ENCODE data around the gene RGS19.
A peak's percentile ranks its signal among the peaks of the same experiment; 100 is the strongest.

RGS19 gene

GRCh38 chr20:64064145-64064698 is 15.1 kb downstream of the RGS19 start:
- DNase-seq (ENCODE audit: low read depth in 2 of 2), result no peak

GRCh38 chr20:64063389-64064144 is 15.8 kb downstream of the RGS19 start:
- DNase-seq (ENCODE audit: low read depth in 2 of 2), result no peak

GRCh38 chr20:64062596-64063388 is 16.5 kb downstream of the RGS19 start, which contains the start of gene TCEA2:
TSS of gene TCEA2 (plus strand) at chr20:64063198. CDS start at chr20:64063313, 115 bp downstream.
- DNase-seq (ENCODE audit: low read depth in 2 of 2), result peak; percentile 93 to 94

GRCh38 chr20:64062276-64062595 is 17.1 kb downstream of the RGS19 start:
- DNase-seq (ENCODE audit: low read depth in 2 of 2), result no peak

- DNase-seq (ENCODE audit: low read depth in 2 of 2), result no peak
Observed at GRCh38 chr20:64058536-64058935, 20.8 kb downstream of the RGS19 start.

GRCh38 chr20:64057628-64058498 is 21.5 kb downstream of the RGS19 start:
- peak; percentile 67 to 69 for DNase-seq (ENCODE audit: low read depth in 2 of 2)

- no peak for DNase-seq (ENCODE audit: low read depth in 2 of 2)
Observed at GRCh38 chr20:64056889-64057627, 22.3 kb downstream of the RGS19 start.

- DNase-seq (ENCODE audit: low read depth in 2 of 2), result no peak
Observed at GRCh38 chr20:64056639-64056888, 22.8 kb downstream of the RGS19 start.

- DNase-seq (ENCODE audit: low read depth in 2 of 2), result no peak
Observed at GRCh38 chr20:64055893-64056638, 23.3 kb downstream of the RGS19 start.

GRCh38 chr20:64055396-64055892 is 23.9 kb downstream of the RGS19 start:
- no peak for DNase-seq (ENCODE audit: low read depth in 2 of 2)

GRCh38 chr20:64053841-64054661 is 25.3 kb downstream of the RGS19 start:
- no peak for DNase-seq (ENCODE audit: low read depth in 2 of 2)

GRCh38 chr20:64052987-64053840 is 26.1 kb downstream of the RGS19 start:
- no peak for DNase-seq (ENCODE audit: low read depth in 2 of 2)

- DNase-seq (ENCODE audit: low read depth in 2 of 2), result no peak
Observed at GRCh38 chr20:64052326-64052722, 27.0 kb downstream of the RGS19 start.

GRCh38 chr20:64051561-64052325 is 27.6 kb downstream of the RGS19 start:
- DNase-seq (ENCODE audit: low read depth in 2 of 2), result no peak

- DNase-seq (ENCODE audit: low read depth in 2 of 2), result no peak
Observed at GRCh38 chr20:64051033-64051452, 28.3 kb downstream of the RGS19 start.

GRCh38 chr20:64050261-64051032 is 28.9 kb downstream of the RGS19 start:
- no peak for DNase-seq (ENCODE audit: low read depth in 2 of 2)

- no peak for DNase-seq (ENCODE audit: low read depth in 2 of 2)
Observed at GRCh38 chr20:64049878-64050260, 29.4 kb downstream of the RGS19 start.

All from stimulated activated CD8-positive, alpha-beta memory T cell treated with anti-CD3 and anti-CD28 coated beads, Interleukin-15, amount 100 ng/mL, for 48 hours (primary cell).